ENCODE measurements around the gene PDIA5.

PDIA5 gene

GRCh38 chr3:123066896-123067688, at the start of gene PDIA5:
Gene PDIA5 (plus strand): TSS chr3:123067025. CDS start chr3:123067165, 140 bp downstream.
- DNase-seq (ENCODE audit: low spot score), result peak; percentile 91
- TF ChIP-seq CTCF (IDR thresholded peaks at IDR 0.05; ENCODE audit: extremely low read depth, missing control alignments), result no peak

DNA sequence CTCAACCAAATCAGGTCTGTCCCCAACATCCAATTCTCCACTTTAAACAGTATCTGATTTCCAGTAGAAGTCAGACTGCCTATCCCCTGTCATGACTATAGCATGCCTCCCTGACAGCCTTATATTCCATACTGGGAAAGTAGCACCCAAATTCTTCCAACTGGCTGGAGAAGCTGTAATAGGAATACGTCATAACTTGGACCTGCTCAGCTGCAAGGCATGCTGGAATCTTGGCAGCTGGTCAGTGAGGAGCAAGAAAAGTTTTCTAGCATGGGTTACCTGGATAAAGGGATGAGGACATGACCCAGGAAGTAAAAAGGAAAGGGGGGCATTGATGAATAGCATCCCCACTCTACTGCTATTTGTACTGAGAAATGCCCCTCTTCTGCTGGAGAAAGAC, 48.1 kb upstream of the PDIA5 start:
- TF ChIP-seq CTCF (IDR thresholded peaks at IDR 0.05; ENCODE audit: extremely low read depth, missing control alignments), result no peak

DNA sequence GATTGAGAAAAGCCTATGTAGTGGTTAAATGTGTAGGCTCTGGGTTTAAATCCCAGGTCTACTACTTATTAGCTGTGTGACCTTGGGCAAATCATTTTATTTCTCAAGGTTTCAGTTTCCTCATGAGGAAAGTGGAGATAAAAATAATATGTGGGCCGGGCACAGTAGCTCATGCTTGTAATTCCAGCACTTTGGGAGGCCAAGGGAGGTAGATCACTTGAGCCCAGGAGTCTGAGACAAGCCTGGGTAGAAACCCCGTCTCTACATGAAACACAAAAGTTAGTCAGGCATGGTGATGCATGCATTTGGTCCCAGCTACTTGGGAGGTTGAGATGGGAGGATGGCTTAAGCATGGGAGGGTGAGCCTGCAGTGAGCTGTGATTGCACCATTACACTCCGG, 47.7 kb upstream of the PDIA5 start:
- TF ChIP-seq CTCF (IDR thresholded peaks at IDR 0.05; ENCODE audit: extremely low read depth, missing control alignments), result no peak
- DNase-seq (ENCODE audit: low spot score), result no peak

More for the DNA sequence above, 48.1 kb upstream of the PDIA5 start:
- no peak for DNase-seq (ENCODE audit: low spot score)

- no peak for TF ChIP-seq CTCF (IDR thresholded peaks at IDR 0.05; ENCODE audit: extremely low read depth, missing control alignments)
- DNase-seq (ENCODE audit: low spot score), result no peak
These were observed 47.2 kb upstream of the PDIA5 start for GRCh38 chr3:123019591-123019990.

- DNase-seq (ENCODE audit: low spot score), result no peak
- no peak for TF ChIP-seq CTCF (IDR thresholded peaks at IDR 0.05; ENCODE audit: extremely low read depth, missing control alignments)
These were observed 46.1 kb upstream of the PDIA5 start for GRCh38 chr3:123020709-123021108.

GRCh38 chr3:123021388-123021787, 45.4 kb upstream of the PDIA5 start:
- no peak for TF ChIP-seq CTCF (IDR thresholded peaks at IDR 0.05; ENCODE audit: extremely low read depth, missing control alignments)
- no peak for DNase-seq (ENCODE audit: low spot score)

DNA sequence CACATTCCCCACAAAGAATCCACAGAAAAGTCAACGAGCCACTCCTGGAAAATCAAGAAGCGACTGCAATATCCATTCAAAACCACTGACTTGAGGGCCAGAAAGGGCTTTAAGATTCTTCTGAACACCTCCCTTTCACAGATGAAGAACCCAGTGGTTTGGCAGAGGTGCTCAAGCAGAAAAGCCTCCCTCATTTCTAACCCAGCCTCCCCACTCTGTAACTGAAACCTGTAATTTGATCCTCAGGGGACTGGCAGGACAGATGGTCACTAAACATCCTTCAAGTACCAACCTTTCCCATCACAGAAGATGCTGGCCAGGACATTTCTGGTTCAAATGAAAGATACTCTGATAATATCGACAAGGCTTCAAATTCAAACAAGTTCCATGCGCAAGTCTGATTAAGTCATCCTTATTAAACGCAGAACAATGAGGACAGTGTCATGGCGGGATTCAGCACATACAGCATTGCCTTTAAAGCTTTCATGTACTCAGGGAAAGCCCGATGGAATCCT, 44.8 kb upstream of the PDIA5 start:
- no peak for DNase-seq (ENCODE audit: low spot score)

More for the DNA sequence above, 44.8 kb upstream of the PDIA5 start:
- no peak for TF ChIP-seq CTCF (IDR thresholded peaks at IDR 0.05; ENCODE audit: extremely low read depth, missing control alignments)

All from GM20000 (cell line).